Ovary (tissue), 9 donors: Measurements from ENCODE around the gene SPATA1. TPM values are rescaled to one million over a fixed set of nuclear protein-coding genes. Genes with fewer than 3 reads are reported as not detected.

Experiments
- DNase-seq, 5 donors: peaks; one replicate each; pipeline ENCODE4 v3.0.0-alpha.2; 2019 to 2020
- H3K27ac ChIP-seq, 2 donors: fragments of 200-600 bp; one replicate each; pipeline versions ENCODE4 v1.5.1 to v1.8.0; 2019 to 2022
- H3K27me3 ChIP-seq: fragments of 200-600 bp; one replicate; pipeline ENCODE4 v1.8.0; 2022
- H3K36me3 ChIP-seq: fragments of 200-600 bp; sonication (generic); one replicate; pipeline ENCODE4 v1.5.1; 2019
- H3K4me1 ChIP-seq: one replicate; pipeline ENCODE4 v1.8.1; 2013; ENCODE audit warnings: mild to moderate bottlenecking, moderate library complexity; ENCODE audit not compliant: insufficient read depth
- H3K4me3 ChIP-seq: fragments of 200-600 bp; sonication (generic); one replicate; pipeline ENCODE4 v1.5.1; 2017
- H3K9me3 ChIP-seq, 2 donors: fragments of 200-600 bp in 1 of 2; sonication (generic) in 1 of 2; one replicate each; pipeline versions ENCODE4 v1.5.1 to v1.8.1; 2013 to 2019; ENCODE audit warnings: mild to moderate bottlenecking in 1 of 2, moderate library complexity in 1 of 2
- CTCF ChIP-seq, 3 donors: fragments of 450-650 bp in 2 of 3; fragments of 200-600 bp in 1 of 3; IDR thresholded peaks; one replicate each; pipeline versions ENCODE4 v1.5.1 to v1.8.0; 2016 to 2022; ENCODE audit warnings: antibody characterized with exemption in 3 of 3, mild to moderate bottlenecking in 1 of 3
- EP300 ChIP-seq: sonication (generic); formaldehyde crosslinking; IDR thresholded peaks from one replicate; pipeline ENCODE4 v1.6.1; 2017; ENCODE audit warnings: antibody characterized with exemption
- POLR2A ChIP-seq: fragments of 450-650 bp; IDR thresholded peaks from one replicate; pipeline ENCODE4 v1.6.1; 2017; ENCODE audit warnings: antibody characterized with exemption, mild to moderate bottlenecking, moderate library complexity
- WGBS, 3 donors: extraction: QIAGEN DNeasy Blood & Tissue Kit in 1 of 3; methylation state at CpG; one replicate each; pipeline versions ENCODE4 v1.1.5 to v1.1.7; 2013 to 2017; 5-methylcytosine and 5-hydroxymethylcytosine counted together
- intact Hi-C, 4 donors: fragments of 100-400 bp; cut with DNase I; formaldehyde crosslinking; loops; one replicate each; pipeline versions ENCODE4 v1.11.0 to v1.15.1; 2022 to 2023
- polyA plus RNA-seq, 2 donors: library from polyadenylated mRNA; stranded (reverse); fragments of 200-250 nt in 1 of 2; fragments of 350-450 nt in 1 of 2; fragmentation: Illumina TruSeq in 1 of 2; extraction: RNeasy Lipid Tissue Mini Kit (QIAGEN cat#74804) in 1 of 2; gene quantifications; one replicate each; pipeline ENCODE4 v1.2.3, GENCODE V29; 2013 to 2014
- total RNA-seq, 7 donors: library from RNA; depleted of rRNA in 2 of 7; stranded (reverse); fragments of >200 nt in 2 of 7; fragmentation: NEBNext Ultra II Directional in 3 of 7; extraction: Animal tissue kit (Norgen Biotek cat#: 25700) in 3 of 7; gene quantifications; one replicate each; pipeline versions ENCODE4 v1.1.0 to v1.2.4, GENCODE V29; 2016 to 2023
- donor health status: DM: no; HTN: no; CAD: no; lungs with moderate emphysema.
- donor health status: DM: no; HTN: no; CAD: no.
- donor health status: Bipolar disorder and iron deficiency.
- donor health status: DM: yes; HTN: yes; CAD: no.
- donor health status: DM: no; HTN: no; CAD: no.
- donor health status: DM: yes; HTN: yes; CAD: no.

SPATA1 gene
- total and polyA plus RNA-seq, 9 donors: 0.12 to 1.9 (median 0.52) TPM; not detected in 1

DNA sequence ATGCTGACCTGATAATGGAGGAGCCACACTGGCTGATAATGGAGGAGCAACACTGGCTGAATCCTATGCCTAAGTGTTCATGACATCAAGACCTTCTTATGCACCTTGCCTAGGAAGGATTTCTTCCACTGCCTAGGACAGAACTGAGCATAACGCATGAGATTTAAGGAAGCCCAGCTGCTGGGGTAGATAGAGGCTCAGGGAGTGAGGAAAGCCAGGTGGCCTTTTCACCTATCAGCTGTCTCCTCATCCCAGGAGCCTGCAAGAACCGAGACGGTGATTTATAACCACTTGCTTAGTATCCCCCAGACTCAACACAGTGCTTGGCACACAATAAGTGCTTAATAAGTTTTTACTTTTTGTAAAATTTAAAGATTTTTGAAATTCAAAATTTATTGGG, 75.5 kb downstream of the SPATA1 start:
- Histone ChIP-seq H3K27me3 (no peaks in the 10 kb centered on the region), H3K9me3 (no peaks in the 10 kb centered on the region), H3K4me3 (no peak overlapping the region), H3K27ac (no peak overlapping the region), H3K4me1 (no peaks in the 10 kb centered on the region), H3K36me3 (no peaks in the 10 kb centered on the region)
- intact Hi-C loops: no loop called here
- no peak for DNase-seq
- TF ChIP-seq POLR2A (no peak), CTCF (IDR thresholded peaks at IDR 0.05) (no peak), EP300 (no peak)
- WGBS, 3 donors: 70 to 73% (median 72%) methylated on average over 3 of the region's 3 CpGs

GRCh38 chr1:84582802-84583587, 76.8 kb downstream of the SPATA1 start:
- 80 to 88% (median 86%) methylated on average over 7 of the region's 7 CpGs for WGBS, 3 donors
- no peak overlapping the region for H3K27ac ChIP-seq
- H3K27me3 ChIP-seq: no peaks in the 10 kb centered on the region
- H3K36me3 ChIP-seq: no peaks in the 10 kb centered on the region
- TF ChIP-seq POLR2A (no peak), CTCF (IDR thresholded peaks at IDR 0.05) (no peak), EP300 (no peak)
- H3K4me3 ChIP-seq: no peak overlapping the region
- DNase-seq: no peak
- intact Hi-C loops: no loop called here
- H3K9me3 ChIP-seq: no peaks in the 10 kb centered on the region
- H3K4me1 ChIP-seq: no peaks in the 10 kb centered on the region

DNA sequence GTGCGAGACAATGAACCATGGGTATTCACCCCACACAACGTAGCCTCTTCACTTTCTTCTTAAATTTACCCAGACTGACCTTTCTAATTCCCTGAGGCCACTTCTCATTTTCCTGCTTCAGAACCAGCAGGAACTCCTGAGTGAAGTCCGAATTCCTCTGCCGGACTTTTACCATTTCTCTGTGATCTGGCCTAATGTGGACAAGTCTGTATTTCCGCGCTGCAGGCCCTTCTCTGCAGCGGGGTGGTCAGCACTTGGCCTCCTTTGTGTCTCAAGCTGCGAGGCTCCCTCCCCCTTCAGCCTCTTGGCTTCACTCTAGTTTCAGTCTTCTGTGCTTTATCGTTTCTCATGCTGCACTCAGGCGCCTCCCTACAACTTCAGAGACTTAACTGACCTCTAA, 77.5 kb downstream of the SPATA1 start:
- no peaks in the 10 kb centered on the region for H3K27me3 ChIP-seq
- no peaks in the 10 kb centered on the region for H3K36me3 ChIP-seq
- TF ChIP-seq CTCF (IDR thresholded peaks at IDR 0.05) (no peak), POLR2A (no peak), EP300 (no peak)
- DNase-seq: no peak
- 44 to 64% (median 45%) methylated on average over 10 of the region's 10 CpGs for WGBS, 3 donors
- no peaks in the 10 kb centered on the region for H3K4me1 ChIP-seq
- no peak overlapping the region for H3K27ac ChIP-seq
- intact Hi-C loops: no loop called here
- no peaks in the 10 kb centered on the region for H3K9me3 ChIP-seq
- H3K4me3 ChIP-seq: no peak overlapping the region

- Histone ChIP-seq H3K27ac (no peak overlapping the region), H3K4me3 (no peak overlapping the region), H3K27me3 (no peaks in the 10 kb centered on the region), H3K9me3 (no peaks in the 10 kb centered on the region), H3K4me1 (no peaks in the 10 kb centered on the region), H3K36me3 (no peaks in the 10 kb centered on the region)
- no peak for TF ChIP-seq EP300
- DNase-seq: no peak
- intact Hi-C loops: no loop called here
- 55 to 82% (median 57%) methylated on average over 2 of the region's 2 CpGs for WGBS, 3 donors
Measured at GRCh38 chr1:84584126-84584525, 77.9 kb downstream of the SPATA1 start.

GRCh38 chr1:84585803-84586202, 79.6 kb downstream of the SPATA1 start:
- Histone ChIP-seq H3K36me3 (no peaks in the 10 kb centered on the region), H3K27ac (no peak overlapping the region), H3K9me3 (no peaks in the 10 kb centered on the region), H3K27me3 (no peaks in the 10 kb centered on the region), H3K4me1 (no peaks in the 10 kb centered on the region), H3K4me3 (no peak overlapping the region)
- no peak for DNase-seq
- TF ChIP-seq POLR2A: no peak
- no peak for TF ChIP-seq EP300
- TF ChIP-seq CTCF (IDR thresholded peaks at IDR 0.05): no peak
- WGBS, 3 donors: 36 to 46% (median 43%) methylated on average over 1 of the region's 1 CpG
- intact Hi-C loops: no loop called here
